KOPT-K1 (cell line): ENCODE data around the gene B3GAT1.

Experiments
- H3K27ac ChIP-seq: fragments of 200-600 bp; sonication (generic); 2 replicates; pipeline ENCODE4 v1.5.1; 2016; ENCODE audit warnings: antibody characterized with exemption, mild to moderate bottlenecking, low read depth, low read length; ENCODE audit not compliant: poor library complexity, severe bottlenecking
- H3K36me3 ChIP-seq: fragments of 200-600 bp; sonication (generic); 2 replicates; pipeline ENCODE4 v1.5.1; 2017; ENCODE audit warnings: antibody characterized with exemption, mild to moderate bottlenecking, low read length, moderate library complexity; ENCODE audit not compliant: insufficient read depth
- H3K9me3 ChIP-seq: fragments of 200-600 bp; sonication (generic); 2 replicates; pipeline ENCODE4 v1.5.1; 2017; ENCODE audit warnings: antibody characterized with exemption, low read length, mild to moderate bottlenecking; ENCODE audit not compliant: insufficient read depth, poor library complexity, severe bottlenecking

B3GAT1 gene

GRCh38 chr11:134429106-134429505, 17.1 kb upstream of the B3GAT1 start:
- Histone ChIP-seq H3K36me3 (no peaks in the 10 kb centered on the region), H3K9me3 (no peaks in the 10 kb centered on the region), H3K27ac (no peak overlapping the region)

GRCh38 chr11:134425816-134426536, 13.9 kb upstream of the B3GAT1 start:
- no peaks in the 10 kb centered on the region for H3K9me3 ChIP-seq
- H3K36me3 ChIP-seq = no peaks in the 10 kb centered on the region
- H3K27ac ChIP-seq = no peak overlapping the region

- Histone ChIP-seq H3K9me3 (no peaks in the 10 kb centered on the region), H3K27ac (no peak overlapping the region), H3K36me3 (no peaks in the 10 kb centered on the region)
These were observed 13.4 kb upstream of the B3GAT1 start for GRCh38 chr11:134425413-134425812.

- Histone ChIP-seq H3K27ac (no peak overlapping the region), H3K9me3 (no peaks in the 10 kb centered on the region), H3K36me3 (no peaks in the 10 kb centered on the region)
These were observed 11.1 kb upstream of the B3GAT1 start for GRCh38 chr11:134423106-134423505.

- Histone ChIP-seq H3K36me3 (no peaks in the 10 kb centered on the region), H3K9me3 (no peaks in the 10 kb centered on the region), H3K27ac (no peak overlapping the region)
These were observed 6.1 kb upstream of the B3GAT1 start for GRCh38 chr11:134417871-134418840.

GRCh38 chr11:134416726-134417125, 4.7 kb upstream of the B3GAT1 start:
- no peak overlapping the region for H3K27ac ChIP-seq
- H3K36me3 ChIP-seq = no peaks in the 10 kb centered on the region
- no peaks in the 10 kb centered on the region for H3K9me3 ChIP-seq

- no peaks in the 10 kb centered on the region for H3K36me3 ChIP-seq
- H3K27ac ChIP-seq = no peak overlapping the region
- H3K9me3 ChIP-seq = no peaks in the 10 kb centered on the region
These were observed 3.0 kb upstream of the B3GAT1 start for GRCh38 chr11:134414766-134415765.

- no peaks in the 10 kb centered on the region for H3K9me3 ChIP-seq
- no peak overlapping the region for H3K27ac ChIP-seq
- no peaks in the 10 kb centered on the region for H3K36me3 ChIP-seq
These were observed 2.0 kb upstream of the B3GAT1 start for GRCh38 chr11:134413826-134414731.

GRCh38 chr11:134413043-134413825, 1.2 kb upstream of the B3GAT1 start:
- Histone ChIP-seq H3K27ac (no peak overlapping the region), H3K36me3 (no peaks in the 10 kb centered on the region), H3K9me3 (no peaks in the 10 kb centered on the region)

GRCh38 chr11:134410766-134411165, 1.3 kb downstream of the B3GAT1 start:
- Histone ChIP-seq H3K36me3 (no peaks in the 10 kb centered on the region), H3K27ac (no peak overlapping the region), H3K9me3 (no peaks in the 10 kb centered on the region)

GRCh38 chr11:134409552-134410429, 2.3 kb downstream of the B3GAT1 start:
- no peaks in the 10 kb centered on the region for H3K36me3 ChIP-seq
- H3K27ac ChIP-seq = no peak overlapping the region
- H3K9me3 ChIP-seq = no peaks in the 10 kb centered on the region

GRCh38 chr11:134407923-134408322, 4.1 kb downstream of the B3GAT1 start:
- H3K9me3 ChIP-seq = no peaks in the 10 kb centered on the region
- H3K27ac ChIP-seq = no peak overlapping the region
- H3K36me3 ChIP-seq = no peaks in the 10 kb centered on the region
